Esophagus muscularis mucosa (tissue), 4 donors: ENCODE data around the gene SIGLEC9. TPM values are rescaled to one million over a fixed set of nuclear protein-coding genes. Genes with fewer than 3 reads are reported as not detected.

Experiments used
- DNase-seq: peaks from one replicate; pipeline ENCODE4 v3.0.0-alpha.2; 2017; ENCODE audit errors: extremely low spot score
- H3K27ac ChIP-seq, 4 donors: fragments of 200-600 bp; sonication (generic); replicated peaks in 1 of 4; 1 replicate in 3 of 4; 2 replicates in 1 of 4; pipeline ENCODE4 v1.5.1; 2016 to 2019; ENCODE audit warnings: mild to moderate bottlenecking in 1 of 4
- H3K27me3 ChIP-seq, 4 donors: fragments of 200-600 bp; sonication (generic); one replicate each; pipeline versions ENCODE4 v1.5.1 to v1.6.0; 2016 to 2019
- H3K36me3 ChIP-seq, 4 donors: fragments of 200-600 bp; sonication (generic); one replicate each; pipeline ENCODE4 v1.5.1; 2016 to 2019
- H3K4me1 ChIP-seq, 4 donors: fragments of 200-600 bp; sonication (generic); one replicate each; pipeline ENCODE4 v1.5.1; 2016 to 2019
- H3K4me3 ChIP-seq, 4 donors: fragments of 200-600 bp; sonication (generic); 1 replicate in 2 of 4; 2 replicates in 2 of 4; pipeline ENCODE4 v1.5.1; 2016 to 2019; ENCODE audit warnings: mild to moderate bottlenecking in 4 of 4, moderate library complexity in 1 of 4
- H3K9me3 ChIP-seq, 4 donors: fragments of 200-600 bp; sonication (generic); 1 replicate in 3 of 4; 2 replicates in 1 of 4; pipeline ENCODE4 v1.5.1; 2016 to 2019
- CTCF ChIP-seq, 3 experiments: fragments of 200-600 bp in 2 of 3; fragments of 450-650 bp in 1 of 3; sonication (generic) in 2 of 3; IDR thresholded peaks; one replicate each; pipeline ENCODE4 v1.5.1; 2017 to 2019; ENCODE audit warnings: antibody characterized with exemption in 3 of 3, mild to moderate bottlenecking in 2 of 3, moderate library complexity in 1 of 3
- EP300 ChIP-seq: sonication (generic); formaldehyde crosslinking; IDR thresholded peaks from one replicate; pipeline ENCODE4 v1.6.1; 2017; ENCODE audit warnings: antibody characterized with exemption
- POLR2A ChIP-seq: fragments of 450-650 bp; IDR thresholded peaks from one replicate; pipeline ENCODE4 v1.6.1; 2017; ENCODE audit warnings: antibody characterized with exemption, moderate library complexity, mild to moderate bottlenecking, low read depth
- POLR2AphosphoS5 ChIP-seq, 2 donors: sonication (generic); formaldehyde crosslinking; IDR thresholded peaks; one replicate each; pipeline ENCODE4 v1.6.1; 2017; ENCODE audit warnings: antibody characterized with exemption in 2 of 2
- WGBS: methylation state at CpG from one replicate; pipeline ENCODE4 v1.1.5; 2018; 5-methylcytosine and 5-hydroxymethylcytosine counted together
- intact Hi-C: fragments of 100-400 bp; cut with DNase I; formaldehyde crosslinking; loops from one replicate; pipeline ENCODE4 v1.15.1; 2023
- total RNA-seq, 4 donors: library from RNA; depleted of rRNA; stranded (reverse); fragments of >200 nt; gene quantifications; one replicate each; pipeline versions ENCODE4 v1.1.0 to v1.2.1, GENCODE V29; 2016

The SIGLEC9 gene
- total RNA-seq, 4 donors from 2014 or later = 2.0 to 9.4 (median 3.5) TPM

- no peak for TF ChIP-seq POLR2AphosphoS5 (IDR thresholded peaks at IDR 0.05)
- no peak overlapping the region for H3K27ac ChIP-seq
- intact Hi-C loops = no loop called here
- H3K4me3 ChIP-seq = no peak overlapping the region
- H3K36me3 ChIP-seq = no peaks in the 10 kb centered on the region
- peaks cover 0 to 77% (median 0%) of the 10 kb centered on the region in 4 donors for H3K27me3 ChIP-seq
- WGBS = 77% methylated on average over 19 of the region's 27 CpGs
- H3K9me3 ChIP-seq = peaks cover 0 to 2% (median 1%) of the 10 kb centered on the region in 4 donors
- no peaks in the 10 kb centered on the region for H3K4me1 ChIP-seq
- no peak for DNase-seq
These were observed 45.1 kb upstream of the SIGLEC9 start for GRCh38 chr19:51079481-51080110.

- Histone ChIP-seq H3K27me3 (peaks cover 0 to 60% (median 0%) of the 10 kb centered on the region in 4 donors), H3K9me3 (no peaks in the 10 kb centered on the region), H3K4me1 (no peaks in the 10 kb centered on the region), H3K36me3 (no peaks in the 10 kb centered on the region), H3K27ac (no peak overlapping the region), H3K4me3 (no peak overlapping the region)
- TF ChIP-seq POLR2AphosphoS5 (IDR thresholded peaks at IDR 0.05) (no peak), POLR2A (no peak), EP300 (no peak), CTCF (IDR thresholded peaks at IDR 0.05) (no peak)
- 88% methylated on average over 7 of the region's 14 CpGs for WGBS
- intact Hi-C loops = no loop called here
- no peak for DNase-seq
These were observed 43.2 kb upstream of the SIGLEC9 start for GRCh38 chr19:51081476-51081875.

- 39% methylated on average over 7 of the region's 7 CpGs for WGBS
These were observed 42.1 kb upstream of the SIGLEC9 start, which contains the start of gene KLK14 for GRCh38 chr19:51082611-51083010. TSS of gene KLK14 (minus strand) at chr19:51082887. CDS start at chr19:51082614, 273 bp downstream.

GRCh38 chr19:51083181-51083580, 41.5 kb upstream of the SIGLEC9 start:
- no peaks in the 10 kb centered on the region for H3K4me1 ChIP-seq
- WGBS = 38% methylated on average over 4 of the region's 4 CpGs
- H3K36me3 ChIP-seq = no peaks in the 10 kb centered on the region
- intact Hi-C loops = no loop called here
- TF ChIP-seq POLR2AphosphoS5 (IDR thresholded peaks at IDR 0.05) = no peak
- no peak for TF ChIP-seq POLR2A
- no peak for TF ChIP-seq EP300
- TF ChIP-seq CTCF (IDR thresholded peaks at IDR 0.05) = no peak
- H3K4me3 ChIP-seq = no peak overlapping the region
- H3K9me3 ChIP-seq = no peaks in the 10 kb centered on the region
- no peak overlapping the region for H3K27ac ChIP-seq
- DNase-seq = no peak
- peaks cover 0 to 58% (median 0%) of the 10 kb centered on the region in 4 donors for H3K27me3 ChIP-seq

More at GRCh38 chr19:51082611-51083010, 42.1 kb upstream of the SIGLEC9 start, which contains the start of gene KLK14:
- Histone ChIP-seq H3K9me3 (no peaks in the 10 kb centered on the region), H3K27me3 (peaks cover 0 to 58% (median 0%) of the 10 kb centered on the region in 4 donors), H3K27ac (no peak within 1 kb of the TSS), H3K4me3 (no peak within 1 kb of the TSS), H3K36me3 (no peaks in the 10 kb centered on the region), H3K4me1 (no peaks in the 10 kb centered on the region)
- DNase-seq = no peak
- TF ChIP-seq CTCF (IDR thresholded peaks at IDR 0.05) = no peak
- no peak for TF ChIP-seq POLR2A
- intact Hi-C loops = no loop called here

GRCh38 chr19:51083783-51084182, 40.9 kb upstream of the SIGLEC9 start:
- H3K27me3 ChIP-seq = peaks cover 0 to 54% (median 0%) of the 10 kb centered on the region in 4 donors
- 73% methylated on average over 14 of the region's 14 CpGs for WGBS
- TF ChIP-seq POLR2A (no peak), POLR2AphosphoS5 (IDR thresholded peaks at IDR 0.05) (no peak), CTCF (IDR thresholded peaks at IDR 0.05) (no peak), EP300 (no peak)
- no peaks in the 10 kb centered on the region for H3K36me3 ChIP-seq
- no peak overlapping the region for H3K4me3 ChIP-seq
- no peak for DNase-seq
- H3K9me3 ChIP-seq = no peaks in the 10 kb centered on the region
- H3K27ac ChIP-seq = no peak overlapping the region
- intact Hi-C loops = no loop called here
- no peaks in the 10 kb centered on the region for H3K4me1 ChIP-seq
